Choroid plexus epithelial cell (primary cell): ENCODE results near the gene PSMC4.

Experiments used
- DNase-seq: peaks from one replicate; pipeline ENCODE4 v3.0.0-alpha.2; 2010; ENCODE audit warnings: low read depth
- H3K4me3 ChIP-seq: 2 replicates; pipeline ENCODE4 v1.5.1; 2011; ENCODE audit warnings: low read depth, mild to moderate bottlenecking, control low read depth, low read length, moderate library complexity
- CTCF ChIP-seq: conservative IDR thresholded peaks from 2 replicates; pipeline ENCODE4 v1.5.1; 2011; ENCODE audit warnings: low read depth, mild to moderate bottlenecking, control low read depth, inconsistent platforms, low read length, moderate library complexity

Gene PSMC4

GRCh38 chr19:39941615-39942365 lies 29.2 kb upstream of the PSMC4 start:
- peak; percentile 87 for DNase-seq
- no peak overlapping the region for H3K4me3 ChIP-seq
- TF ChIP-seq CTCF, result no peak

GRCh38 chr19:39942366-39942730 lies 28.6 kb upstream of the PSMC4 start:
- DNase-seq, result no peak
- H3K4me3 ChIP-seq, result no peak overlapping the region
- TF ChIP-seq CTCF, result no peak

- TF ChIP-seq CTCF, result no peak
- no peak overlapping the region for H3K4me3 ChIP-seq
- DNase-seq, result no peak
These were observed 27.4 kb upstream of the PSMC4 start for GRCh38 chr19:39943586-39943985.

- TF ChIP-seq CTCF, result no peak
- peak; percentile 21 for DNase-seq
These were observed 24.4 kb upstream of the PSMC4 start for GRCh38 chr19:39946532-39946931.

GRCh38 chr19:39949026-39949747 lies 21.8 kb upstream of the PSMC4 start:
- H3K4me3 ChIP-seq, result no peak overlapping the region
- no peak for TF ChIP-seq CTCF
- no peak for DNase-seq

More at GRCh38 chr19:39946532-39946931, 24.4 kb upstream of the PSMC4 start:
- H3K4me3 ChIP-seq, result no peak overlapping the region

GRCh38 chr19:39951065-39951650 lies 19.8 kb upstream of the PSMC4 start:
- no peak for TF ChIP-seq CTCF
- DNase-seq, result no peak
- H3K4me3 ChIP-seq, result no peak overlapping the region
